BLaER1 treated with 17β-estradiol and CSF1 and Interleukin-3, amounts not matched to agents 10 nM and 100 nM (cell line): ENCODE data around the gene KCNIP4.

Experiments used
- H3K27ac ChIP-seq, 11 experiments: shearing (Covaris generic); formaldehyde crosslinking; 2 replicates each; pipeline ENCODE4 v1.8.1; 2022
- H3K27me3 ChIP-seq, 11 experiments: shearing (Covaris generic); formaldehyde crosslinking; 2 replicates each; pipeline ENCODE4 v1.8.1; 2022
- H3K36me3 ChIP-seq, 11 experiments: shearing (Covaris generic); formaldehyde crosslinking; 2 replicates each; pipeline ENCODE4 v1.8.1; 2022
- H3K4me1 ChIP-seq, 10 experiments: shearing (Covaris generic); formaldehyde crosslinking; 2 replicates each; pipeline ENCODE4 v1.8.1; 2022
- H3K4me2 ChIP-seq, 11 experiments: shearing (Covaris generic); formaldehyde crosslinking; 2 replicates each; pipeline ENCODE4 v1.8.1; 2022
- H3K4me3 ChIP-seq, 10 experiments: shearing (Covaris generic); formaldehyde crosslinking; 2 replicates each; pipeline ENCODE4 v1.8.1; 2022
- H3K9ac ChIP-seq, 11 experiments: shearing (Covaris generic); formaldehyde crosslinking; 2 replicates each; pipeline ENCODE4 v1.8.1; 2022
- H3K9me3 ChIP-seq, 11 experiments: shearing (Covaris generic); formaldehyde crosslinking; replicated peaks in 1 of 11; 2 replicates each; pipeline ENCODE4 v1.8.1; 2022
- H4K20me1 ChIP-seq, 11 experiments: shearing (Covaris generic); formaldehyde crosslinking; 2 replicates each; pipeline ENCODE4 v1.8.1; 2022
- Cebpa-rat ChIP-seq, 11 experiments: shearing (Covaris generic); IDR thresholded peaks; 2 replicates each; pipeline ENCODE4 v1.8.1; 2022

The KCNIP4 gene

GRCh38 chr4:21205821-21206531 lies 742.6 kb downstream of the KCNIP4 start:
- no peak overlapping the region for H3K4me2 ChIP-seq
- H3K4me1 ChIP-seq, result peaks cover 0 to 10% (median 5%) of the 10 kb centered on the region in 10 experiments; a peak in 10 of 20 replicates
- H3K4me3 ChIP-seq, result no peak overlapping the region
- no peak overlapping the region for H3K9ac ChIP-seq
- H3K36me3 ChIP-seq, result no peaks in the 10 kb centered on the region
- no peak for TF ChIP-seq Cebpa-rat (IDR thresholded peaks at IDR 0.05)
- no peak overlapping the region for H3K27ac ChIP-seq
- H3K27me3 ChIP-seq, result no peaks in the 10 kb centered on the region
- H4K20me1 ChIP-seq, result no peaks in the 10 kb centered on the region
- peaks cover 0 to 6% (median 0%) of the 10 kb centered on the region in 11 experiments; a peak in 1 of 22 replicates for H3K9me3 ChIP-seq

DNA sequence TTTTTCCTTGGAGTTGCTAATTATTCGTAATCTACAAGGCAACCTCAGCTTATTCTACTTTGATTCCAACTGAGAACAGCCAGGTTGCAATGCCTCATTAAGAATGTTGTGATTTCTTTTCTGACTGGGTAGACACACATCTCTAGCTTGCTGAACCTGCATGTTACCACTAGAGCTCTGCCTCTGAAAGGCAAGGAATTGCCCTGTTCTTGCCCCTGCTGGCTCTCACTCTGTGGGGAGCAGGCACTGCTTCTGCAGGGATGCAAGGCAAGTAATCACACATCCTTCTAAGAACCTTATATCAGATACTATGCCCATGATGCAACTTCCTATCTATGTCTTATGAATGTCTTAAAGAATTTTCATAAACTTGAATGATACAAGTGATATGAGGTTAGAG lies 745.2 kb downstream of the KCNIP4 start:
- Histone ChIP-seq H3K9me3 (0 out of 22 replicates have a peak, but pooled peaks cover 0 to 3% (median 0%) of the 10 kb centered on the region in 11 experiments), H4K20me1 (no peaks in the 10 kb centered on the region), H3K4me3 (no peak overlapping the region), H3K9ac (no peak overlapping the region), H3K27me3 (no peaks in the 10 kb centered on the region), H3K4me1 (no peaks in the 10 kb centered on the region), H3K36me3 (no peaks in the 10 kb centered on the region), H3K4me2 (no peak overlapping the region), H3K27ac (no peak overlapping the region)
- no peak for TF ChIP-seq Cebpa-rat (IDR thresholded peaks at IDR 0.05)

DNA sequence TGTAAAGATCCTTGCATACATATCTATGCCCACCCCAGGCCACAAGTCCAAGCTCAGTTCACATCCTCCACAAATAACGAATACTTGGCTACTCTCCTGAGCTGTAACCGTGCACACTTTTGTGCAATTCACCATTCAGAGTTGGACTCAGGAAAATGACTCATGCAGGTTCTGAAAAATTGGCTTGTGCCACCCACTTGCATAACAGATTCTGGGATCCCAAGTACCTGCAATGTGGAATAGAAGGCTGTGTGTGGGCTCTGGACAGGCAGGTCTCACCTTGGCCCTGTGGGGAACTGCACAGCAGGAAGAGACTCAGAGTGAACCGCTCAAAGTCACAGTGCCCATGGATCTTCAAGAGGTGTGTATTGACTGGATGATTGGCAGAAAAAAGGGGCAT lies 745.6 kb downstream of the KCNIP4 start:
- no peak overlapping the region for H3K27ac ChIP-seq
- TF ChIP-seq Cebpa-rat (IDR thresholded peaks at IDR 0.05), result no peak
- H3K4me1 ChIP-seq, result no peaks in the 10 kb centered on the region
- H4K20me1 ChIP-seq, result no peaks in the 10 kb centered on the region
- H3K4me3 ChIP-seq, result no peak overlapping the region
- no peaks in the 10 kb centered on the region for H3K9me3 ChIP-seq
- H3K36me3 ChIP-seq, result no peaks in the 10 kb centered on the region
- no peaks in the 10 kb centered on the region for H3K27me3 ChIP-seq
- no peak overlapping the region for H3K9ac ChIP-seq
- no peak overlapping the region for H3K4me2 ChIP-seq

DNA sequence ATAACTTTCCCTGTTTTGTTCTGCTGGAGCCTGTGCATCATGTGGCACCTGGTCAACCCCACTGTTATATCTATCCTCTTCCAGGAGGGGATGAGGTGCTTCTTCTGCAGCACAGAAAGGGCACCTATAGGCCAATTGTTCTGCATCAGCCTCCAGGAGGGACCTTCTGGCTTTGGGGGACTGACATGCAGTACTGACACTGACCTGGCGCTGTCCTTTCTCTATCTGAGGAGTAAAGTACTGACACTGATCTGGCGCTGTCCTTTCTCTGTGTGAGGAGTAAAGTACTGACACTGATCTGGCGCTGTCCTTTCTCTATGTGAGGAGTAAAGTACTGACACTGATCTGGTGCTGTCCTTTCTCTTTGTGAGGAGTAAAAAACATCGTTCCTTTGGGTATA lies 749.9 kb downstream of the KCNIP4 start:
- Histone ChIP-seq H3K4me1 (no peaks in the 10 kb centered on the region), H3K36me3 (no peaks in the 10 kb centered on the region), H3K27ac (no peak overlapping the region), H3K27me3 (no peaks in the 10 kb centered on the region), H3K4me3 (no peak overlapping the region), H3K9ac (no peak overlapping the region), H3K4me2 (no peak overlapping the region), H3K9me3 (no peaks in the 10 kb centered on the region), H4K20me1 (no peaks in the 10 kb centered on the region)
- TF ChIP-seq Cebpa-rat (IDR thresholded peaks at IDR 0.05), result no peak

- no peak for TF ChIP-seq Cebpa-rat (IDR thresholded peaks at IDR 0.05)
- no peak overlapping the region for H3K4me2 ChIP-seq
- no peak overlapping the region for H3K9ac ChIP-seq
- H3K36me3 ChIP-seq, result no peaks in the 10 kb centered on the region
- no peaks in the 10 kb centered on the region for H3K9me3 ChIP-seq
- no peaks in the 10 kb centered on the region for H3K27me3 ChIP-seq
- no peaks in the 10 kb centered on the region for H3K4me1 ChIP-seq
- no peaks in the 10 kb centered on the region for H4K20me1 ChIP-seq
- no peak overlapping the region for H3K27ac ChIP-seq
- H3K4me3 ChIP-seq, result no peak overlapping the region
Measured at GRCh38 chr4:21195682-21196081, 752.9 kb downstream of the KCNIP4 start.

- TF ChIP-seq Cebpa-rat (IDR thresholded peaks at IDR 0.05), result no peak
- no peaks in the 10 kb centered on the region for H4K20me1 ChIP-seq
- no peaks in the 10 kb centered on the region for H3K9me3 ChIP-seq
Measured at GRCh38 chr4:21192367-21192766, 756.2 kb downstream of the KCNIP4 start.

DNA sequence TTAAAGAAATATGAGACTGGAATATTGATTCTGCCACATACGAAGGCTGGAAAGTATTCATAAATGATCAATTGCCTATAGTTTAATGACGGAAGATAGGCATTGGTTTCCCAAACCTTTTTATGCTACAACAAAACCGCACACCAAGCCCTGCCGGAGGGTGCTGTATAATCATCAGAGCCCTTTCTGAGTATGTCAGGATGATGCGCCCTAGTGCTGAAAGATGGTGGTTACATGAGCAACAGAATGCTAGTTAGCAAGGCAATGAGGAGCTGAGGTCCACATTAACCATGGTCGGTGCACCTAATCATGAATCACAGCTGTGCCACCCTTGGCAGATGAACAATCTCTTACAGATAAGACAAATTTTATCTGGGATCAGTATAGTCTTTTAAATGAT lies 757.3 kb downstream of the KCNIP4 start:
- no peaks in the 10 kb centered on the region for H3K36me3 ChIP-seq
- no peaks in the 10 kb centered on the region for H3K4me1 ChIP-seq
- no peak overlapping the region for H3K4me2 ChIP-seq
- H4K20me1 ChIP-seq, result no peaks in the 10 kb centered on the region
- no peak overlapping the region for H3K4me3 ChIP-seq
- H3K9ac ChIP-seq, result no peak overlapping the region
- no peak for TF ChIP-seq Cebpa-rat (IDR thresholded peaks at IDR 0.05)
- no peaks in the 10 kb centered on the region for H3K27me3 ChIP-seq
- no peak overlapping the region for H3K27ac ChIP-seq
- H3K9me3 ChIP-seq, result no peaks in the 10 kb centered on the region

More at GRCh38 chr4:21192367-21192766, 756.2 kb downstream of the KCNIP4 start:
- Histone ChIP-seq H3K27ac (no peak overlapping the region), H3K4me1 (no peaks in the 10 kb centered on the region), H3K36me3 (no peaks in the 10 kb centered on the region), H3K4me3 (no peak overlapping the region), H3K27me3 (no peaks in the 10 kb centered on the region), H3K4me2 (no peak overlapping the region), H3K9ac (no peak overlapping the region)

- H3K4me1 ChIP-seq, result 0 out of 20 replicates have a peak, but pooled peaks cover 0 to 8% (median 0%) of the 10 kb centered on the region in 10 experiments
- TF ChIP-seq Cebpa-rat (IDR thresholded peaks at IDR 0.05), result no peak
- H3K9me3 ChIP-seq, result no peaks in the 10 kb centered on the region
- no peak overlapping the region for H3K4me2 ChIP-seq
- H3K4me3 ChIP-seq, result no peak overlapping the region
- H3K36me3 ChIP-seq, result no peaks in the 10 kb centered on the region
- H3K9ac ChIP-seq, result no peak overlapping the region
- no peaks in the 10 kb centered on the region for H3K27me3 ChIP-seq
- no peaks in the 10 kb centered on the region for H4K20me1 ChIP-seq
- H3K27ac ChIP-seq, result no peak overlapping the region
Measured at GRCh38 chr4:21184788-21185187, 763.8 kb downstream of the KCNIP4 start.

GRCh38 chr4:21181716-21182115 lies 766.9 kb downstream of the KCNIP4 start:
- no peaks in the 10 kb centered on the region for H3K36me3 ChIP-seq
- H3K27me3 ChIP-seq, result no peaks in the 10 kb centered on the region
- H3K4me1 ChIP-seq, result 0 out of 20 replicates have a peak, but pooled peaks cover 0 to 8% (median 0%) of the 10 kb centered on the region in 10 experiments
- no peaks in the 10 kb centered on the region for H3K9me3 ChIP-seq
- H3K4me3 ChIP-seq, result no peak overlapping the region
- no peak overlapping the region for H3K27ac ChIP-seq
- no peak for TF ChIP-seq Cebpa-rat (IDR thresholded peaks at IDR 0.05)
- no peaks in the 10 kb centered on the region for H4K20me1 ChIP-seq
- no peak overlapping the region for H3K9ac ChIP-seq
- no peak overlapping the region for H3K4me2 ChIP-seq

DNA sequence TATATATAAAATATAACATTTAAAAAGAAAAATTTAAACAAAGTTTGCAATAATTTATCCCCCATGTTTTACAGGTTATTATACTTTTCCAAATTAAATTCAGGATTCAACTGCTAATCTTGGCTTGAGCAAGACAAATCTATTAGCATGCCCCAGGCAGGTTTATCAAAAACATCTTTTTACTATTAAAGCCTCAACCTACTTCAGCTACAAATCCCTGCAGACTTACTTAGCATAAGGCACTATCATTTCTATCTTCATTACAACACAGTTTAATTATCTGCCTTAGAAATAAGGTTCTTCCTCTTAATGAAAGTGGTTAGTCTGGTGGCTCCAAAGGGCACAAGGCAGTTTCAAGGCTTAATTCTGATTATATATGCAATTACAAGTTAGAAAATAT lies 770.7 kb downstream of the KCNIP4 start:
- no peak overlapping the region for H3K9ac ChIP-seq
- no peak overlapping the region for H3K4me3 ChIP-seq
- no peaks in the 10 kb centered on the region for H3K4me1 ChIP-seq
- no peaks in the 10 kb centered on the region for H4K20me1 ChIP-seq
- no peak for TF ChIP-seq Cebpa-rat (IDR thresholded peaks at IDR 0.05)
- H3K9me3 ChIP-seq, result no peaks in the 10 kb centered on the region
- no peak overlapping the region for H3K4me2 ChIP-seq
- no peak overlapping the region for H3K27ac ChIP-seq
- no peaks in the 10 kb centered on the region for H3K36me3 ChIP-seq
- no peaks in the 10 kb centered on the region for H3K27me3 ChIP-seq
